NCI-H345 (cell line): ENCODE results near the gene KRTAP4-8.
"Not testable (repeated sequence)": the region's sequence is repeated elsewhere in the genome, so short reads cannot be mapped to it uniquely, and the experiment has no call there.

Experiments
- DNase-seq: peaks from one replicate; lab custom pipeline; 2025; lab: John Stamatoyannopoulos, UW

KRTAP4-8 gene

GRCh38 chr17:41108728-41109386 lies 10.9 kb upstream of the KRTAP4-8 start:
- not testable (repeated sequence) for DNase-seq

- no peak for DNase-seq
Observed at GRCh38 chr17:41107941-41108450, 10.1 kb upstream of the KRTAP4-8 start.

GRCh38 chr17:41105347-41105746 lies 7.4 kb upstream of the KRTAP4-8 start, which contains the start of gene KRTAP4-9:
Gene KRTAP4-9 (plus strand): TSS chr17:41105389. CDS start chr17:41105389, 0 bp downstream.
- not testable (repeated sequence) for DNase-seq

- DNase-seq, result not testable (repeated sequence)
Observed at GRCh38 chr17:41104386-41105038, 6.6 kb upstream of the KRTAP4-8 start.

GRCh38 chr17:41103896-41104295 lies 6.0 kb upstream of the KRTAP4-8 start:
- no peak for DNase-seq

- DNase-seq, result no peak
Observed at GRCh38 chr17:41101586-41102259, 3.8 kb upstream of the KRTAP4-8 start, which contains the start of gene KRTAP4-16. Gene KRTAP4-16 (minus strand): TSS chr17:41102209. CDS start chr17:41102209, 0 bp downstream.

GRCh38 chr17:41099682-41100480 lies 1.9 kb upstream of the KRTAP4-8 start:
- not testable (repeated sequence) for DNase-seq

- no peak for DNase-seq
Observed at GRCh38 chr17:41098481-41098880, 539 bp upstream of the KRTAP4-8 start.

GRCh38 chr17:41096055-41096454 lies 1.9 kb downstream of the KRTAP4-8 start:
- DNase-seq, result no peak

- DNase-seq, result not testable (repeated sequence)
Observed at GRCh38 chr17:41088760-41089352, 9.1 kb downstream of the KRTAP4-8 start.

GRCh38 chr17:41084100-41084856 lies 13.7 kb downstream of the KRTAP4-8 start, which contains the start of gene KRTAP4-7:
Gene KRTAP4-7 (plus strand): TSS chr17:41084150. CDS start chr17:41084207, 57 bp downstream.
- not testable (repeated sequence) for DNase-seq

GRCh38 chr17:41083427-41083826 lies 14.5 kb downstream of the KRTAP4-8 start:
- not testable (repeated sequence) for DNase-seq

- DNase-seq, result no peak
Observed at GRCh38 chr17:41082626-41083025, 15.3 kb downstream of the KRTAP4-8 start.

- no peak for DNase-seq
Observed at GRCh38 chr17:41076788-41077187, 21.2 kb downstream of the KRTAP4-8 start.

GRCh38 chr17:41073676-41074075 lies 24.3 kb downstream of the KRTAP4-8 start:
- DNase-seq, result no peak

GRCh38 chr17:41071606-41072360 lies 26.2 kb downstream of the KRTAP4-8 start:
- DNase-seq, result no peak

GRCh38 chr17:41069031-41069430 lies 28.9 kb downstream of the KRTAP4-8 start:
- no peak for DNase-seq

- DNase-seq, result no peak
Observed at GRCh38 chr17:41067281-41067680, 30.7 kb downstream of the KRTAP4-8 start.

GRCh38 chr17:41065829-41066624 lies 31.9 kb downstream of the KRTAP4-8 start, which contains the start of gene KRTAP2-4:
Gene KRTAP2-4 (minus strand): TSS chr17:41065879. CDS start chr17:41065845, 34 bp downstream.
- DNase-seq, result no peak
